HuH-7 (cell line): ENCODE results near the gene DOK4.

Experiments
- DNase-seq: peaks from one replicate; pipeline ENCODE4 v3.0.0; 2011; ENCODE audit warnings: low spot score

DOK4 gene

DNA sequence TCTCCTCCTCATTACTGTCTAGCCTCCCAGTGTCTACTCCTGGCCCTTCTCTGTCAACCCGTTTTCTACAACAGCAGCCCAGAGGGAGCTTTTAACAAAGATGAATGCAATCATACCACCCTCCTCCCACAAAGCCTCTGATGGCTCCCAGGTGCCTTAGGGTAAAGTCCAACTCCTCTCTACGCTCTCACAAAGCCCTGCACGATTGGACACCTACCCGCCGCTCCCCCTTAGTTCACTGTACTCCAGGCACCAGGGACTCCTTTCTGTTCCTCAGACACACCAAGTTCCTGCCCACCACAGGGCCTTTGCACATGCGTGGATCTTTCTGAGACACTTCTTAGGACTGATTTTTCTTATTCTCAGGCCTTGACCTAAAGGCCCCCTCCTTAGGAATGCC lies 32.6 kb upstream of the DOK4 start:
- DNase-seq = no peak

DNA sequence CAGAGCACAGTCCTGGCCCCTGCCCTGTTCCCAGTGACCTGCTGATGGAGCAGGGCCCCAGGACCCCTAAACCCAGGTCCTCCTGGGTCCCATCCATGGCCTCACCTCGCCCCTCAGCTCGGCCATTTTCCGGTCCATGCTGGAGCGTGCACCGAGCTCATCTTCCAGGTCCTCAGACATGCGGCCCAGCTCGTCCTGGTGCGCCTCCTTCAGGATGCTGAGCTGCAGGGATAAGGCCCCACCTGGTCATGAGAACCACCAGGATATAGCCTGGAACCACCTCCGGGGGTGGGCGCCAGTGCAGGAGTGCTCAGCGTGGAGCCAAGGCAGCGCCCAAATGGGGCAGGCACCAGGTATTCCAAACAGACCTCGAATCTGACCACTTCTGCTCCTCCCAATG lies 32.2 kb upstream of the DOK4 start:
- peak; percentile 54 for DNase-seq

DNA sequence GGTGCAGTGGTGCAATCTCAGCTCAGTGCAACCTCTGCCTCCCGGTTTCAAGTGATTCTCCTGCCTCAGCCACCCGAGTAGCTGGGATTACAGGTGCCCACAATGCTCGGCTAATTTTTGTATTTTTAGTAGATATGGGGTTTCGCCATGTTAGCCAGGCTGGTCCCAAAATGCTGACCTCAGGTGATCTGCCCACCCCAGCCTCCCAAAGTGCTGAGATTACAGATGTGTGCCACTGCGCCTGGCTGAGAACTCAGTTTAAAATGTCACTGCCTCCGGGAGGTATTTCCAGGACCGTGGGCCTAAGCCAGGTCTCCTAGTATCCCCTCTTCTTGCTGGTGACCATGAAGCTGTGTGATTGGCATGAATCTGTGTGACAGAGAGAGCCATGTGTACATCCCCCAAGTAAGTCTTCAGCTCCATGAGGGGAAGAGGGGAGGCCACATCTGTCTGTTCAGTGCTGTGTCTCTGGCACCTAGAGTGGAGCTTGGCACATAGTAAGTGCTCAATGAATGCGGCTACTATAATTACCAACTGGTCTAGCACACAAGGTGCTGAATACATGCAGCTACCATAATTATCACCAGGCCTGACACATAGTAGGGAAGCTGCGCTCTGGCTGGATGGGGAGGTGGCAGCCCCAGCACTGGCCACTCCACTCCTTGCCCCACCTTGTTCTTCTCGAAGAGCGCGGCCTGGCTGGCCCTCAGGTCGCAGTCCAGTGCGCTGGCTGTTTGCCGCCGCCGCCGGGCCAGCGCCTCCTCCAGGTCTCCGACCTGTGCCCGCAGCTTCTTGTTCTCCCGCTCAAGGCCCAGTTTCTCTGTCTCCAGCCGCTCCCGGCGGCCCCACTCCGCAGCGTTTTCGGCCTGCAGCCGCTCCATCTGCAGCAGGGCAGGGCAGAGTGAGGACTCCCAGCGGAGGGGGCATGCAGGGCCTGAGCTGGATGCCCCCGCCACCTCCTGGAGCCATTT lies 31.4 kb upstream of the DOK4 start:
- no peak for DNase-seq

DNA sequence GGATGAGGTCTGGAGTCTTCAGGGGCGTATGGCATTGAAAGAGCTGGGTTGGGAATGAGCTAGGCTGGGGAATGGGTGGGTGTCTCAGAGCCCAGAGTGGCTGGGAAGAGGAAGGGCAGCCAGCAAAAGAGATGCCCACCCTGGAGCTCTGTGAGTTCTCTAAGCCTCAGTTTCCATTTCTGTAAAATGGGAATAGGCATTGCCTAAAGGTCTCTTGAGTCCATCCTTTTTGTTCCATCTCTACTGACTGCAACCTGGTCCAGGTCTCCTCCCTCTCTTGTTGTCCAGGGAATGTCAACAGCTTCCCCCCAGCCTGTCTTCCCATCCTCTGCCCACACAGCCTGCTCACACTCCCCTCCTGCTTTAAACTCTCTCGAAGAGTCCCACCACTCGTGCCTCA lies 30.5 kb upstream of the DOK4 start:
- no peak for DNase-seq

DNA sequence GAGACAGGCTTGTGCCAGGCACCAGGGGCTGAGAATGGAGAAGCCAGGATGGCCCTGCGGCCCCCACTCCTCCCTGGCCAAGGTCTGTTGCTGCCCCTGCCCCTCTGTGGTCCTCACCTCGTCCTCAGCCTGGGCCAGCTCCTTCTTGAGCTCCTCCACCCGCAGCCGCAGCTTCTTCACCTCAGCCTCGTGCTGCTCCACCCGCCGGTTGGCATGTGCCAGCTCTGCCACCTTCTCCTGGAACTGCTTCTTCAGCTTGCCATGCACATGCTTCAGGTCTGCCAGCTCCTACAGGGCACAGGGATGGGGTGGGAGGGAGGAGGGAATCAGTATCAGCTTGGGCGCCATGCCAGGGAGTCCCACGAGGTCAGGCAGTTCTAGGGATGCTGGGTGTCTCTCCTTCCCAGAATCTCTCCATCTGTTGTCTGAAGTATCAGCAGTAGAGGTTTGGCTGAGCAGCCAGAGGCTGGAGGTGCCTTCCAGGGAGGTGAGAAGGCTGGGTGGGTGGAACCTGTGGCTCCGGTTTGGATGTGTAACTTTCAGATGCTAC lies 30.0 kb upstream of the DOK4 start:
- DNase-seq = no peak

DNA sequence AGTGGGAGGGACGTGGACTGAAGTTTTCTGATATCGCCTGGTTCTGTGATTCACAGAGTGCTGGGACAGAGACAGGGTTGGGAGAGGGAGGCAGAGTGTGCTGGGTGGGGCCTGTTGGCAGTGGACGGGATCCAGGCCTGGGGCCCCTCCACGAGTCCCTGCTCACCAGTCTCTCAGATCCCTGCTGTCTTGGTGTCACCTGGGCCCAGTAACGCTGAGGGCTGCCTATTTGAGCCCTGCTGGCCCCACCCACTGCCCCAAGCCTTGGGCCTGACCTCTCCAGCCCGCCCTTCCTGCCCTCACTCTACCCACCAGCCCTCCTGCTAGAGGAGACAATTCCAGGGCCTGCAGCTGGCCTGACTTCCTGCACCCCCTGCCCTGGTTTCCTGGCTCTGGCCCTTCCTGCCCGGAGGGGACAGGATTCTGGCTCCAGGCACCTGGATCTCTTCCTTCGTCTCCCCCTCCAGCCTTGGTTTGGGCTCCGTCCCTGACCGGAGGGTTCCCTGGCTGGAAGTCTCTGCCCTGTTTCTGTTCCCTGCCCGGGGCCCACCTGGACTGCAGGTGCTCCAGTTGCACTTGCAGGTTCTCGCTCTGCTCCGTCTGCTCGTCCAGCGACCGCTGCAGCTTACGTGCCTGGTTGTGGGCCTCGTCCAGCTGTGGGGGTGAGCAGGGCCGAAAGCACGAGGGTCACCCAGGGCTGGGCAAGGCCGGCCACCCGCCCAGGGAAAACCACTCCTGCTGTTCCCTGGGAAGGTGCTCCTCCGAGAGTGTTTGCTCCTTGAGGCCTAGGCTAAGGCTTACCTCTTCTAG lies 28.7 kb upstream of the DOK4 start:
- no peak for DNase-seq

DNA sequence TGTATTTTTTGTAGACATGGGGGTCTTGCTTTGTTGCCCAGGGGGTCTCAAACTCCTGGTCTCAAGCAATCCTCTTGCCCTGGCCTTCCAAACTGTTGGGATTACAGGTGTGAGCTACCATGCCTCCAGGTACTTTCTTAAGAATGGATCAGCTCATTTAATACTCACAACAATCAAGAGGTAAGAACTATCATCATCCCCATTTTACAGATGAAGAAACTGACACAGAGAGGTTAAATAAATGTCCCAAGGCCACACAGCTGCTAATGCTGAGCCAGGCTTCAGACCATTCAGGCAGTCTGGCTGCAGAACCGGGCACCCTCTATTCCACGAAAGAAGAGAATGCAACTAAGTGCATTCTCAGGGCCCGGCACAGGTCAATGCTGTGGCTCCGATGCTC lies 28.1 kb upstream of the DOK4 start:
- no peak for DNase-seq

DNA sequence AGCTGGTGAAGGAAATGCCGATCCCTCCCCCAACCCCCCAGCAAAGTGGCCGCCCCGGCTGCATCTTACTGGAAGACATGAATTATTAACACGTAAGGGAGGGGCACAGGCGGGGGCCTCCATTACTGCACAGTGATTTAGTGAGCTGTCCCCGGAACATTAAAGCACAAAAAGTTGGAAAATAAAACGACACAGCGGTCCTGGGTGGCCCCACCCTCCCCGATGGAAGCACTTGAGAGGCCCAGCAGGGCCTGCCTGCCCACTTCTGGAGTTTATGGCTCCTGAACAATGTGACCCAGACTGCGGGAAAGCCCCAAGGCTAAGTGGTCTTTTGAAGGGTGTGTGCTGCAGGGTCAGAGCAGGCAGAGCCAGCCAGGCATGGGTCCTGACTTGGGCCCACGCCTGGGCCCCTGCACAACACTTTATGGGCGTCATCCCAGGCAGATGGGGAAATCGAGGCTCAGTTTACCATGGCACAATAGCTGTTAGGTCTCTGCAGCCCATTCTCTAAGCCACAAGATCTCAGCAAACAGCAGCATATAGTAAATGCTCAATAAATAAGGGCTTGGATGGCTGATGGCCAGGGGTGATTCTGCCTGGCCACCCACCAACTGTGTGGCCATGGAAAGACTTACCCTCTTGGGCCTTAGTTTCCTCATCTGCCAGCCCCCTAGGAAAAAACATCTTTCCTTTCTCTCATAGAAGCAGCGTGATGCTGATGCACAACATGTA lies 27.2 kb upstream of the DOK4 start:
- DNase-seq = no peak

DNA sequence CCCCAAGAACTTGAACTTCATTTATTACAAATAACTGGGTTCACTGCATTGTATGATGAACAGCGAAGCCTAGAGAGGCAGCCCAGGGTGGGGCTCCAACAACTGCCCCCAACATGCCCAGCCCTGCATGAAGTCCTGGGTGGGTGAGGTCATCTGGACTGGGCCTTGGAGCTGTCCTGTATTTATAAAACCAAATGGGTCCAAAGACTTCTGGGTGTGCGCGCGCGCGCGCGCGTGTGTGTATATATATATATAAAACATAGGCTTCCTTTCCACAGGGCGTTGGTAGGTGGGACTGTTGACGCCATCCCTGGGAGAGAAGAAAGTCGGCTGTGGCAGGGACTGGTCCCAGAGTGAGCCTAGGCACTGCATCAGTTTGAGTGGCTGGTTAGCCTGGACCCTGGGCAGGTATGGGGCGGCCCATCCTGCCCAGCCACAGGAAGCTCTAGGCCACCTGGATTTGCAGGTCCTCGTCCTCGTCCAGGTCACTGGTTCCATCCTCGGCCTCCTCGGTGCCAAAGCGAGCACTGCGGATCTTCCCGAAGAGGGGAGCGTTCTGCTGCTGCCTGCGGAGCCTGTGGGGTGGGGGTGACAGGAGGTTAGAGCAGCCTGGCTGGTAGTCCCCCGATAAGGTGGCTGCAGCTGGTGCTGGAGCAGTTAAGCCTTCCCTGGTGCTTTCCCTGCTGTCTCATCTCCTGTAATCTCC lies 26.2 kb upstream of the DOK4 start:
- DNase-seq = no peak

DNA sequence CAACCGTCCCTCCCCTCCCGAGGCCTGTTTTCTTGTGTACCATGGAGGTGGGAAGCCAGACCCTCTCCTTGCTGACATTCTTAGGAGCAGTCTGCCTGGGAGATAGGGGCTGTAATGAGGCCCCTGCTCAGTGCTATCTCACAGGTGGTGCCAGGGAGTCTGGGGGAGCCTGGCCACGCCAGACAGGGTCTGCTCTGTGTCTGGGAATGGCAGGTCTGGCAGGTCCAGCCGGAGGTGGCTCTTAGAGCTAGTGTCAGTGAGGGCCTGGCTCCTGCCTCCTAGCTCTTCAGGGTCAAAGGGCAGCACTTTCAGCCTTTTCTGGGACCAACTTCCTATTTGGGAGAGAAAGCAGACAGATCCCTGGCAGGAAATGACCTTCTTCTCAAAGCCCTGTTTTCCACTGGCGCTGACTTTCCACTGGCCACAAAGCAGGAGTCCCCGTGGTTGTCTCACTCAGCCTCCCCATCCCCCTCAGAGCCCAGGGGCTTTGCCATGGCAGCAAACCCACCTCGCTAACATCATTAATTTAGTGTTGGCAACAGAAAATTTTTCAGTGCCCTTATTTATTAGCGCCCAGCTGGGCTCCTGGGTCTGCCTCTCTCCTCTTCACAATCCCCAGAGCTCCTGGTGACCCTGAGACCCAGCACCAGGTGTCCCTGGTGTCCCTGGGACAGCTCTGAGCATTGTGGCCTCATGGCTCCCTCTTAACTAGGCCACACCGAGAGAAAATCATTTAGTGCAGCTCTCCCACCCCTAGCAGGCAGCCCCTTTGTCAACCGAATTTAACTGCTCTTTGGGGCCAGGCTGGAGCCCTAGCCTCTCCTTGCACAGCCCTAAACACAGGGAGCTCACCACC lies 24.0 kb upstream of the DOK4 start:
- DNase-seq = no peak

DNA sequence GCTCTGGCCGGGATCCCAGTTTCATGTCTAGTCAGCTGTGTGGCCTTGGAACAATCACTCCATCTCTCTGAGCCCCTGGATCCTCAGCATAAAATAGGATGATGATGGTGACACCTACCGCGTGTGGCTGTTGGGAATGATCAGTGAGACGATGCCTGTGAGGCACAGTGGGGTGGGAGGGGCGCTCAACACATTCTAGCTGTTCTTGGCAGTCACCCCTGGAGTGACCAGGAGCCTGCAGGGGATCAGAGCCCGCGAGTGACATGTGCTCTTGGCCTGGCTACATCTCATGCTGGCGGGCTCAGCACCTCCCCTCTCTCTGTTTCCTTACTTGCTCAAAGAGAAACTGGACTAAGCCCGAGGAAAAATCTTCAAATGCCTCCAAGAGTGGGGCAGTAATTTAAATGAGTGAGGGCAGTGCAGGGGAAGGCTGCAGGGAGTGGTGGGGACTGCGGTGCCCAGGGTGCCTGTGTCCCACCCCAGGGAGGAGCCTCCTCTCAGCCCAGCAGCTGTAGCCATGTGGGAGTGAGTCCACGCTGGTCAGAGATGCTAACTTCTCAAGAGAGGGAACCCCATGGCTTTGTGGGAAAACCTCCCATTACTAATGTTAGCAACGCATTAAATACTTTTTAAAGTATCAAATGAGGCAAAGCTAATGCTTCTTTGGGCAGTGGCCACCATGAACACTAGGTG lies 23.1 kb upstream of the DOK4 start:
- DNase-seq = no peak

DNA sequence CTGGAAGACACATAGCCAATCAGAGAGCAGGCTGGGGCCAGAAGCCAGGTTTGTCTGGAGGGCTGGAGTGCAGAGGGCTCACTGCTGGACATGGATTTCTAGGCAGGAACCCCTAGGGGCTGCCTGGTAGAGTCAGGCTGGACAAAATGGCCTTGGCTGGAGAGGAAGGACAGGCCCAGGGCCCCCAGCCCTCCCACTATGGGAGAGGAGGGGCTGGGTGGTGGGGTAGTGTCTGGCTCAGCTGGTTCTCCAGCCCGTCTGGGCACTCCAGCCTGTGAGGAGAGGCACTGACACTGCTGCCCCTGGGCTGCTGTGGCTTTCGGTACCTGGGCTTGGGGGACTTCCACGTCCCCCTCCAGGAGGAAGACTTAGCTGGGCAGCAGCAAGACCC lies 21.7 kb upstream of the DOK4 start:
- no peak for DNase-seq

DNA sequence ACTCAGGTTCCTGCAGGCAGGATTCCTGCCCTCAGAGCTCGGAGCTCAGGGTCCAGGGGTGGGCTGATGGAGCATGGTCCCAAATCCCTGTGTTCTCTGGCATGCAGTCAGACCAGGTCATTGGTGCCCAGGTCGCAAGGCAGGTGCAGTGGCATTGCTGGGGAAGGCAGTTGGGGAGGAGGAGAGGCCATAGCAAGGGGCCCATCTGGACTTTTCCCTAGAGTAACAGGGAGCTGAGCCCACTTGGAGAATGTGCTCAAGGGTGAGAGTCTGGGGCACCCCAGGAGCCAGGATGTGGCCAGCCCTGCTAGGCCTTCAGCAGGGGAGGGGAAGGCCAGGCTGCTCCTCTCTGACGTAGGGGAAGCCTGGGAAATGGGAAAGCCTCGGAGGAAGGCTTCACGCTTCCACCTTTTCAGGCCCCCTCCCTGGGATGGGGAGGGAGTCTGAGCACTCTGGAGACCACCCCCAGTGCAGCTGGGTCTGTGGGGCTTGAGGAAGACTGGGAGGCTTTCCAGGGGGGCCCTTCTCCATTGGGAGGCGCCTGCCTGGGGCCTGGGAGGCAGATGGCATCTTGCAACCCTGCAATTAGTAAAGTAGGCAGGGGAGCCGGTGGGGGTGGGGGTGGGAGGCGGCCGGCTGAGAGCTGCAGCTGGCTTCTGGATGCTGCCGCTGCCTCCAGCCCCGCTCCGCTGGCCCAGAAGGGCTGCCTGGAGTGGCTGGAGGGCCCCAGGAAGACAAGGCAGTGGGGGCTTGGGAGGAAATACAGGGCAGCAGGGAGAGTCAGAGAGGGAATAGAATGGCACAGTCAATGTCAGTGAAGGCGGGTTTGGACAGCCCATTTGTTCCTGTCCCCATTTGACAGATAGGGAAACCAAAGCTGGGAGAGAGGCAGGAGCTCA lies 21.1 kb upstream of the DOK4 start:
- no peak for DNase-seq

DNA sequence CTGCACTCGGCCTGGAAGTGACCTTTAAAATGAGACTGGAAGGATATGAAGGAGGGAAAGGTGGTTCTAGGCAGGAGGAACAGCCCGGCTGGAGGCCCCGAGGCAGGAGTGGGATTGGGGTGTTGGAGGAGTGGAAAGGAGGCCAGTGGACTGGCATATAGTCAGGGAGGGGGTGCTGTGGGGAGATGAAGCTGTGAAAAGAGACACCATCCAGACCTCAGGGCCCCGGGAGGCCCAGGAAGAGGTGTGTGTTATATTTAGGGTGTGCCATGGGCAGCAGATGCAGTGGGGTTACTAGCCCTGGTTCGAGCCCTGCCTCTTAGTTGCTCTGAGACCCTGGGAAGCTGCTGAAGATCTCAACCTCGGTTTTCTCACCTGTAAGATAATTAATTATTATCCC lies 18.9 kb upstream of the DOK4 start:
- no peak for DNase-seq

DNA sequence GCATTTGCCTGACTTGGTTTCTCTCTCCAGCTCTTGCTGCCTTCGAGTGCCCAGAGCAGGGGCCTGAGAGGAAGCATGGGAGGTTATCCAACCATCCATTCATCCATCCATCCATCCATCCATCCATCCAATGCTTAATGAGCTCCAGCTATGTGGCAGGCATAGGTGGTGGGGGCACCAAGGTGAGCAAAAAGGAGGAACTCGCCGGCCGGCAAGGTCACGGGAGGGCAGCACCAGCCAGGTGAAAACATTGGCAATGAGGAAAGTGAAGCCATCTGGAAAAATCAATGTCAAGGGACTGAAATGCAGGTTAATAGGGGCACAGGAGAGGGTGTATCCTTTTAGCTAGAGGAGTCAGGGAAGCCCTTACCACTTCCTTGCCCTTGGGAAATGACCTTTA lies 18.2 kb upstream of the DOK4 start:
- no peak for DNase-seq

DNA sequence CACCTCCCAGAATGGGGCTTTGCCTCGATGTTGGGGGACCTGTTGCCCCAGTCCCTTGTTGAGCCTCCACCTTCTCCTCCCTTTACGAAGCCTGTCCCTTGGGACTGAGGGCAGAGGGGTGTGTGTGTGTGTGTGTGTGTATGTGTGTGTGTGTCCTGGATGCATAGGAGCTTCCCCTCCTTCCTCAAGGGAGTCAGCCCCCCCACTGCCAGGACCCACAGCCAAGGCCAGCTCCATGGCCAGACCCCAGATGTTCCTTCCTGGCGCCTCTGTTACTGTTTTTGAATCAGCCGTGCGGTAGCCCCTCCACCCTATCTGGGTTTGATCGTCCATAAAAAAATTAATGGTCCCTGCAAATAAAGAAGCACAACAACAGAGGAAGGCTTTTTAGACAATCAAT lies 17.7 kb upstream of the DOK4 start:
- no peak for DNase-seq

DNA sequence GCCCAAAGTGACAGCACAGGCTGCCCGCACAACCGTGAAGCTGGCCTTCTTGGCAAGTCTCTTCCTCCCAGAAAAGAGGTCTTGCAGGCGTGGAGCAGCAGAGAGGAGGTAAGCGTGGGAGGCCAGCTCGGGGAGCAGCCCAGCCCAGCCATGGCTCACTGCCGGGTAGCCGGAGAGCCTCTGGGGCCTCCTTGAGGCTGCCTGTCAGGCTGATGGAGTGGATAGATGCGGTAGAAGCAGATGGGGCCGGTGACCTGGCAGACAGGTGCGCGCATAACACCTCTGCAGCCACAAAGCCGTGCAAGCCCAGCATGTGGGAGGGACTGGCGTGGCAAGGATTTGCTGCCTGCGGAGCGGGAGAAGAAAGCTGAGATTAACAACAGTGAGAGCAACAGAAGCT lies 17.1 kb upstream of the DOK4 start:
- DNase-seq = no peak

DNA sequence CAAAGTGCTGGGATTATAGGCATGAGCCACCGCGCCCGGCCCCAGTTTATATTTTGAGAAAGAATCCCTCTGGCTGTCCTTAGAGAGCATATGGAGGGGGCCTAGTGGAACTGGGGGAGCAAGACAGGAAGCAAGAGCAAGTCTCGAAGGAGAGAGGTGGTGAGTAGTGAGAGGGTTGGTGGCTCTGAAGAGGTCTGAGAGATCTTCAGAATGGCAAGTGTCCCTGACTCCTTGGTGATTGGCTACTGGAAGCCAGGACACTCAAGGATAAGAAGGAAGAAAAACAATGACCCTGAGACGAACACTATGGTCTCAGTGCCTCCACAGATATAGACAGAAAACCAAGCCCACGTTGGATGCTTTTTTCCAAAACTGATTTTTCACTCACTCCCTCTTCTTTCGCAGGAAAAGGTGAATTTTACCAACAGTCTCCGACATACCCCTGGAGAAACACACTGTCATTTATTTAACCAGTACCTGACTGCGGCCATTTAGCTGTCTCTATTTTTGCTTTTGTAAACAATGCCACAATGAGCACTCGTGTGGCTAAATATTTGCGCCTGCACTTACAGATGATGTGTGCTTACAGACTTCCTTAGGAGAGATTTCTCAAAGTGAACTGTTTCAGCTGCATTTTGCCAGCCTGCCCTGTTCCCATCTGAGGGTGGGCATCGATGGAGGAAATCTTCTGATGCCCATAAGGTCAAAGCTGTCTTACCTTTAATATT lies 15.9 kb upstream of the DOK4 start:
- DNase-seq = no peak
